ENCODE measurements around the gene LITAFD.
"Not testable (repeated sequence)": the region's sequence is repeated elsewhere in the genome, so short reads cannot be mapped to it uniquely, and the experiment has no call there.

LITAFD gene

DNA sequence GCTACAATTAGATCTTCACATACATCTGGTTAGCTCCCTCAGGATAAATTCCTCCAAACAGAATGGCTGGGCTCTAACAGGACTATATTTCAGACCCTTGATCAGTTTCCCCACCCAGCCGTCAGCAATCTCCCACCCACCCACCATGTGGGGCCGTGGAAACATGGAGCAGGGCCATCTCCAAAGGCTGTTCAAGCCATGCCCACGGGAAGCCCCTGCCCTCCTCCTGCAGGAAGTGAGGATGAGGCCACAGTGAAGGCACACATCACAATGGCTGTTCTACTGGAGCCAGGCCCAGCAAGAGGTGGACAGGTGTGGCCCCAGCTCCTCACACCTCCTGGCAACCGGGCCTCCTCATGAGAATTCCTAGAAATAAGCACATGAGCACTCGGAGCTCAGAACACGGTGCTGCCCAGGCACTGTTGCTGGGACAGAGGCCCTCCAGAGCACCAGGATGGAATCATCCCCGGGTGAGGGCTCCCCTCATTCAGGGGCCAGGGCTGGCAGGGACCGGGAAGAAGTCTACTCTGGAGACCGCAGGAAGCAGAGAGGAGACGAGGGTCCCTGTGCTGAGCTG, at the start of gene LITAFD:
LITAFD (plus strand) TSS at position 311 of the 577 bp plus-strand sequence. CDS start 2,005 bp downstream, outside the sequence.
- DNase-seq (ENCODE audit: low read depth in 2 of 2): no peak

DNA sequence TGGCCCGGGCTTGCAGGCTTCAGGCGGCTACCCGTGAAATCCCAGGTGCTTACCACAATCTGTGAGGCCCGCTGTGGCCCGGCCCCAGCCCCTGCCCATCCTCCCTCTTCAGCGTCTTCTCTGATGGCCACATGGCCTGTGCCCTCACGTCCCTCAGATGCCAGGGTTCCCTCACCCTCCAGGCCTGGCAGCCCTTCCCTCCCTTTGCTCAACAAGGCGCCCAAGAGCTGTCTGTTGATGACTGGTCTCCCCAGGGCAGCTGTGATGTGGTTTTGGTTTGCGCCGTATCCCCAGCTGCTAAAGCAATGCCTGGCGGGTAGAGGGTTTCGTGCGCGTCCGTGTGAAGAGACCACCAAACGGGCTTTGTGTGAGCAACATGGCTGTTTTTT, 49.4 kb upstream of the LITAFD start:
- DNase-seq (ENCODE audit: low read depth in 2 of 2): no peak

DNA sequence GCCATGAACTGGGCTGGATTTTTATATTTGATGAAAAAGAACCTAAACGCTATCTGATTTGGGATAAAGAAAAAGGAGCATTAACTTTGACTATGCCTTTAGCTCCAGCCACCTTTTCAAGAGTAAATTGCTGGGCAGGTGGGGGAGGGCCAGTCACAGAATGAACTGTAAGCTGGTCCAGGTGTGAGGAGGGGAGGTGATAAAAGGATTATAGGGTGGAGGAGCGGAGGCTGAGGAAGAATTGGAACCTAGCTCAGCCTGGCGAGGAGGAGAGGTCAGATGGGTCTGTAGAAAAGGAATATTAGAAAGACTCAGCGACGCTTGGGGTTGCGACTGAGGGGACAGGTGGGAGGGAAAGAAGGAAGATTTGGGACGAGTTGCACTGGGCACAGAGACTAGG, 45.4 kb upstream of the LITAFD start:
- not testable (repeated sequence) for DNase-seq (ENCODE audit: low read depth in 2 of 2)

DNA sequence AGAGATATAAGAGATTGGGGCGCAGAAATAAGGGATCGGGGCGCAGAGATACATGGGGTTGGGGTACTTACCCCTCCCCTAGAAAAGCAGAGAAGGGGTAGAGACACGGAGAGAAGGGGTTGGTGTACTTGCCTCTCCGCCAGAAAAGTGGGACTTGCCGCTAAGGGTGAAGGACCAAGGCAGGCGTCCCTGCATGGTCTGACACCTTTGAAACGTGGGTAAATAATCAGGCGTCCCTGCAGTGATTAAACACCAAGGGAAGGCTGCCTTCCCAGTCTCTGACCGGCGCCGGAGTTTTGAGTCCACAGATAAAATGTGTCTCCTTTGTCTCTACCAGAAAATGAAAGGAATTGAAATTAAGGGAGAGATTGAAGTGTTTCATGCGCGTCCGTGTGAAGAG, 44.6 kb upstream of the LITAFD start:
- DNase-seq (ENCODE audit: low read depth in 2 of 2): not testable (repeated sequence)

DNA sequence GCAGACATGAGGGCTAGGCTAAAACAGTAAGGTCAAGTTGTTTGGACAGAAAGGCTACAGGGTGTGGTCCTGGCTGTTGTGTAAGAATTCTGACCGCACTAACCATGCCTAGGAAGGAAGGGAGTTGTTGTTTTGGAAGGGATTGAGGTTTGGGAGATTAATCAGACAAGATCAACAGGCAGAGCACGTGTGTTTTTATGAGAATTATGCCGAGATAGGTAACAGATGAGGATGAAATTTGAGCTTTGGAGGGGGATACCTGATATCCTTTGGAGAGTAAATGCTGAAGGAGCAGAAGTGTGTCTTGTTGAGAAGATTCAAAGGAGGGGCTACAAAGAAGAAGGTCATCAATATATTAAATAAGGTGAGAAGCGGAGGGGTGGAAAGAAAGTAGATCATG, 40.1 kb upstream of the LITAFD start:
- DNase-seq (ENCODE audit: low read depth in 2 of 2): not testable (repeated sequence)

DNA sequence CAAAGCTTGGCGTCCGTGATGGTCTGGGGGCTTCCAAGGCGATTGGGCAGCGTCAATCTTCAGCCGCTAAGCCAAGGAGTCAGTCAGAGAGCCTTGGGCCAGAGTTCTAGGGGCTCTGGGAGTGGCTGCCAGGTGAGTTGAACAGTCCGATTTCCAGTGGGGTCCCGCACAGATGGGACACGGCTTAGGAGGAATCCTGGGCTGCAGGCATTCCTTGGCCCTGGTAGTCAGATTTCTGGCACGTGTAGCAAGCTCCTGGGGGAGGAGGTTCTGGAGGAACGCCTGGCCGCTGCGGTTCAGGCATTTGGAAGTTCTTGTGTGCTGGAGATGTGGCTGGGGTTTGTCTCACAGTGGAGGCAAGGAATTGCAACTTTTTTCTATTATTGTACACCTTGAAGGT, 38.9 kb upstream of the LITAFD start:
- DNase-seq (ENCODE audit: low read depth in 2 of 2): not testable (repeated sequence)

DNA sequence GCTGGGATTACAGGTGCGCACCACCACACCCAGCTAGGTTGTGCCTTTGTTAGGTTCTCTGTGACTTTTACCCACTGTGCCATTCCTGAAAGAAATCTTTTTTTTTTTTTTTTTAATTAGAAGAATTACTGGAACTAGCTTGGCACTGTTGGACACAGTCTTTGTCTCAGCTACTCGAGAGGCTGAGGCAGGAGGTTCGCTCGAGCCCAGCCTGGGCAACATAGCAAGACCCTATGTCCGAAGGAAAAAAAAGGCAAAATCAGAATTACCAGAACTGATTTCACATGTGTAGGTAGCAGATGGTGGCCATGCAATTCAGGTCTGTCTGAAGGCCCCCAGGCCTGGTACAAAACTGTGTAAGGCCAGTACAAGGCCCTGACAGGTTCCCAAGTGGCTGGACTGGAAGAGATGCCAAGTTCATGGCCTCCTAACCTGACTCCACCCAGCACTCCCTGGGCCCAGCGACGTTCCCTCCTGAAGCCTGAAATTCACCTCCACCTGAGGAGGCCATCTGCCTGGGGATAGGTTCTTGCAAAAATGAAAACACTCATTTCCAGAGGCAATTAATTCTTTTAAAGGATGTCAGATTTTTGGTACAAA, 36.4 kb upstream of the LITAFD start:
- DNase-seq (ENCODE audit: low read depth in 2 of 2): no peak

DNA sequence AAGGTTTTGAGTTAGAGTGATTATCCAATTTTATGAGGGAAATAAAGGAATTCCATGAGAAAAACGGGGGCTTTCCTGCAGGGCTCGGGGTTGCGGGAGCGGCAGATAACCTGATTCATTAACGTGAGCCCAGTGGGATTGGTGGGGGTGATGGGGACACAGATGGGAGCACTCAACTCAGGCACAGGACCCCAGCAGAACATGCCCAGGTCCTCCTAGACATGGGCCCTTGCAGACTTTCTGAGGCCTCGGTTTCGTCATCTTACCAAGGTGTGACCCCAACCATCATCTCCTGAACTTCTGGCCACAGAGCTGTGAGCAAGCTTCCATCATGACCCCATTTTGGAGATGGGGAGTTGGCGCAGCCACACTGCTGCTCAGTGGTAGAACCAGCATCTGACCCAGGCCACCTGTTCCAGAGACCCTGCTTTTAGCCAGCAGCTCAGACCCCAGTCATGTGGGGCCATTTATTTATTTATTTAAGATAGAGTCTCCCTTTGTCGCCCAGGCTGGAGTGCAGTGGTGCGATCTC, 35.7 kb upstream of the LITAFD start:
- DNase-seq (ENCODE audit: low read depth in 2 of 2): no peak

DNA sequence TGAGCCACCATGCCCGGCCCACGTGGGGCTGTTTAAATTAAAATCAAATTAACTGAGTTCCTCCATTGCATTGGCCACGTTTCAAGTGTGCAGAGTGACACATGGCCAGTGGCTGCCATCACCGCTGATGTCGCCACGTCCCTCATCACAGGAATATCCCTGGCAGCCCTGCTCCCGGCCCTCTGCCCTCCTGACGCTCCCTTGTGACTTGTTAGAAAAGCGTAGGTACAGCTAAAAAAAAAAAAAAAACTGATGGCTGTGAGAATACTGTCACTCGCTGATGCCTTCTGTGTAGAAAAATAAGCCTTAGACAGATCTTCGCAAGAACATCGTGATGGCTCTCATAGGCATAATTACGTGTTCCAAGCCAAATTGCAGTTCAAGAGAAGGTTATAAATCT, 35.0 kb upstream of the LITAFD start:
- DNase-seq (ENCODE audit: low read depth in 2 of 2): no peak

DNA sequence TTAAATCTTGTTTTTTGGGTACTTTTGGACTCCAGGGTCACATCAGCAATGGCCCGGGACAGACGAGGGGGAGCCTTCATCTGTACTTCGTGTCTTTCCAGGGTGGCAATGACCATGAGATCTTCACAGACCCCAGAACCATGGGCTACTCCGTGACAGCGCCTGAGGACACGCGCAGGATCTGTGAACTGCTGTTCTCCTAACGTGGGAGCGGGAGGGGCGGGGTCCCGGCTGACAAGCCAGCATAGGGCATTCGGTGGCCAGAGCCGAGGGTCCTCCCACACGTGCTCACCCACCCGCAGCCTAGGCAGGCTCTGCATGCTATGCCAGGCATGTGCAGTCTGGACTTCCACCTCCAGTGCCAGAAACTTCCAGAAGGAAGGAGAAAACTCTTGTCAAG, 34.5 kb upstream of the LITAFD start:
- no peak for DNase-seq (ENCODE audit: low read depth in 2 of 2)

DNA sequence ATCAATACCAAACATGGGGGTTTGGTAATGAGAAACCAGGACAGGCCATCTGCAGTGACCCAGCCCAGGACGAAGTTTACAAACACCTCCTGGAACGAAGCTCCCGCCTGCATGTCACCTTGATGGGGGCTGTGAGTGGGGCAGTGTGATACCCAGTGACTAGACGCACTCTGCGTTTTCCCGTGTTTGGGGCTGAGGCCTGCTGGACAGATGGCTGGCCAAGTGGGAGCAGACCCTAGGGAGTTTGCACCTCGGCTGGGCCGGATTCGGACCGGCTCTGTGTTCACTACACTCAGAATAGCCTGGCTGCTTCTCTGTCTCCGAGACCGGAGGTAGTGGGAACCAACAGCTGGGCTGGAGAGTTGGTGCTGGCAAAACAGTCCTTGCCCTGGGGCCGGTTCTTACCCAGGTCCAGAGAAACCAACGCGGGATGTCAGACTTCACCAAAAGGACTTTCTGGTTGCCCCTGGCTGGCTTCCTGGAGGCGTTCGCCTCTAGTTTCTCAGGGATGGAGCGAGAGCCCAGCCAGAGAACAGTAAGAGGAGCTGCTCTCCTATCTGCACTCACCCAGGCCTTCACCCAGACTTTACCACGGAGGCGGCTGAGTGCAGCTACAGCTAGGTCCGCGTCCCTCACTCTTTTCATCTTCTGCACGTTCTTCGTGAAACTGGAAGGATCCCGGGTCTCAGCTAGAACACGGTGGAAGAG, 33.8 kb upstream of the LITAFD start:
- no peak for DNase-seq (ENCODE audit: low read depth in 2 of 2)

DNA sequence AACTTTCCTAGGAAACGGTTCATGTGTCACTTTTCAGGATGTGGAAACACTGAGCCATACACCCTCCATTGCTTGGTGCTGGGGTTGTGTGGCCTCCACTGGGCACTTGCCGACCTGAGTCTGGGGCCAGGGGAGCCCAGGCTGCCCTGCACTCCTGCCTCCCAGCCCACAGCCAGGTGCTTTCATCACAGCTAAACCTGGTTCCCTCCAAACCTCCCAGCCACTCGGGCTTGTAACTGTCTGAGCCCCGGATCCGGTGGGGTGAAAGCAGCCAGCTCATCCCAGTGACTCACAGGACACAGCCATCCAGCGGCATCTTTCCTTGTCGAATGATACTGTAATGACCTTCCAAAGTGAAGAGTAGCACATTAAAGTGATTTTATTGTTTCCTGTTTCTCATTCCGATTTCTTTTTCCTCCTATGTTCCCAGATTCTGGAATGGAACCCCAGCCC, 33.2 kb upstream of the LITAFD start:
- no peak for DNase-seq (ENCODE audit: low read depth in 2 of 2)

DNA sequence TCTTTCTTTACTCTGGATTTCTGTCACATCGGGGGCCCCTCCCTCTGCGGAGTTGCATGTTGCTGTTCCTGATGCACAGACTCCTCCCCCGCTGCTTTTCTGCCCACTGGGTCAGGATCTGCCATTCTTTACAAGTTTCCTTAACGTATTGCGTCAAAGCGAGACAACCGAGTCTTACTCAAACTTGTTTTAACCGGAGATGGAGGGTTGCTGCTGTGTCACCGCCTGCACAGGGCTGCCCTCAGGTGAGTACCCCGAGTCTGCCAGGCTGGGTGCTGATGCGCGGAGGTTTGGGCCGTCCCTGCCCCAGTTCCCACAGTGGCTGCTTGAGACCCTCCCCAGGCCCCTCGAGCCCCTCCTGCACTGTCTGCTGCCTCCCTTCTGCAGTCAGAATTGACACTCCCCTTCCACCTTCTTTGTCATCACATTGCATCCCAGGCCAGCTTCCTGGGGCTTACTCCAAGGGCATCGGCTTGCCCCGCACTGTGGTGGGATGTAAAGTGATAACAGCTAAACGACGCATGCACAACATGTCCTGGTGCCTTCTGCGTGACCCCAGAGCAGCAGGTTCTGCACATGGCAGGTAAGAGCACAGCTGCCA, 32.6 kb upstream of the LITAFD start:
- DNase-seq (ENCODE audit: low read depth in 2 of 2): no peak

DNA sequence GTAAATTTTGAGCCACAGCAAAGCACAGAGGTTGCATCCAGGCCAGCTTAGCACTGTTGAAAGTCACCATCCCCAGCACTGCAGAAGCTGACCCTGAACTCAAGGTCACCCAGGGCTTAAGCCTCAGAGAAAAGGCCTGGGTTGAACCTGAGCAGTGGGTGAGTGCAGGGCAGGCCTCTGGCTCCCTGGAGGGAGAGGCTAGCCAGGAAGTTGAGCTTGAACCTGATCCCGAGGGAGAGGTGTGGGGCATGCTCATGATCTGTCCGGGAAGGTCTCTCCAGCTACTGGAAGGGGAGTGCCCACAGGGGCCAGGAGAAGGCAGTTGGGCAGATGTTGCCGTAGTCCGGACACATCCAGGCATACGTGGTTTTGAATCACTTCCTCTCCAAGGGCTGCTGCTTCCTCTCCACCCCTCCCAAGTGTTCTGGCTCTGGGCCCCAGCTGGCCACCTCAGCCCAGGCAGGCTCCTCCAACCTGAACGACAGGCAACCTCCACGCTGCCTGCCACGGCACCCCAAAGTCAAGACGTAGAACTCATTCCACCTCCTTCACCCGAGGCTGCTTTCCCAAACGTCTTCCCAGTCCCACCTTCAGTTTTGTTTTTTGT, 31.8 kb upstream of the LITAFD start:
- DNase-seq (ENCODE audit: low read depth in 2 of 2): no peak

DNA sequence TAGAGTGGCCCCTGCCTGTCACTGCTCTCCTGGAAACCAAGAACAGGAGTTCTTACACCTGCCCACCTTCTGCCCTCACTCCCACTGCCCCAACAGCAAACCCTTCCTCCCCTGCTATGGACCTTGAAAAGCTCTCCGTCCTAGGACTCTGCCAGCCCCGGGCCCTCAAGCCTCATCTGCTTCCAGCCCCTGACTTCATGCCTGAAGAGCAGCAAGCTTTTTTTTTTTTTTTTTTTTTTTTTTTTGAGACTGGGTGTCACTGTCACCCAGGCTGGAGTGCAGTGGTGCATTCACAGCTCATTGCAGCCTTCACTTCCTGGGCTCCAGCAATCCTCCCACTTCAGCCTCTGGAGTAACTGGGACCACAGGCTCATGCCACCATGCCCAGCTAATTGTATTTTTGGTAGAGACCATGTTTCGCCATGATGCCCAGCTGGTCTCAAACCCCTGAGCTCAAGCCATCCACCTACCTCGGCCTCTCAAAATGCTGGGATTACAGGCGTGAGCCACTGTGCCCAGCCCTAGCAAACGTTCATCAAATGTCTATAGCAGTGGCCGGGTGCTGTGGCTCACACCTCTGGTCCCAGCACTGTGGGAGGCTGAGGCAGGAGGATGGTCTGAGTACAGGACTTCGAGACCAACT, 30.3 kb upstream of the LITAFD start:
- DNase-seq (ENCODE audit: low read depth in 2 of 2): no peak

DNA sequence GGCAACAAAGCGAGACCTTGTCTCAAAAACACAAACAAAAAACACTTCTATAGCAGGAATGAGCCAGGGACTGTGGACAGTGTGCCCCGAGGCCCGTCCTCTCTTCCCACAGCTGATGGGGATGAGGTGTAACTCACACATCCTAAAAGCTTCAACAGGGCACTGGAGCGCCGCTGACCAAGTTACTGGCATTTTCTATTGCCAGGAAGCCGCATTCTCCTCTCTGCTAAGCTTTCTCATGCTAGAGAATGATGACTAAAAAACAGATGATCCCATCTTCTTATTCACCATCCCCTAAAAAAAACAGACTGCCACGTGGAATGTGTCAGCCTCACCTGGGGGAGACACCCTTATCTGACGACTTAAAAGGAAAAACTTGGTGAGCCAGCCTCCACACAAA, 29.6 kb upstream of the LITAFD start:
- no peak for DNase-seq (ENCODE audit: low read depth in 2 of 2)

DNA sequence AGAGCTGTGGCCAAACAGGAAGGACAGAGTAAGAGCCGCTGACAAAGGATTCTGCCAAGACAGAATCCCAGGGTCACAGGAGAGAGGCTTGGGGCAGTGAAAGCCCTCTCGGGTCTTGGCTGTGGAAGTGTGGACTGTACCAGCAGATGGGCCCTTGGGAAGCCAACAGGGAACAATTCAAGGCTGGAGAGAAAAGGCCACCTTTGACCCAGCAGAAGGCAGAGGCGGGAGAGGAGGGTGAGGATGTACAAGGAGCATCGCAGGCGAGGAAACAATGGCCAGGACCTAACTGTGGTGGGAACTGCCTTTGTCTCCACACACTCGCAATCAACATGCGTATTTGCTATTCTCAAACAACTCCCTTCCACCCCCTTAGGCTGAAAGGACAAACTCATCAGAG, 29.0 kb upstream of the LITAFD start:
- DNase-seq (ENCODE audit: low read depth in 2 of 2): no peak

DNA sequence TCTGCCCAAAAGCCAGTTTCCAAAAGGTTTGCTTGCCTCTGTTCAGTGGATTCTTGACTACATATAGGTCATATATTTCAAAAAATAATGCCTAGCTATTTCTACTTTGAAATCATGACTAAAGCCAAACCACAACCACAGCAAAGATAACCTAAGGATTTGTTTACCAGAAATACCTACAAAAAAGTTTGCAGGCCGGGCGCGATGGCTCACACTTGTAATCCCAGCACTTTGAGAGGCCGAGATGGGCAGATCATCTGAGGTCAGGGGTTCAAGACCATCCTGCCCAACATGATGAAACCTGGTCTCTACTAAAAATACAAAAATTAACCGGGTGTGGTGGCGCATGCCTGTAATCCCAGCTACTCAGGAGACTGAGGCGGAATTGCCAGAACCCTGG, 28.5 kb upstream of the LITAFD start:
- no peak for DNase-seq (ENCODE audit: low read depth in 2 of 2)

DNA sequence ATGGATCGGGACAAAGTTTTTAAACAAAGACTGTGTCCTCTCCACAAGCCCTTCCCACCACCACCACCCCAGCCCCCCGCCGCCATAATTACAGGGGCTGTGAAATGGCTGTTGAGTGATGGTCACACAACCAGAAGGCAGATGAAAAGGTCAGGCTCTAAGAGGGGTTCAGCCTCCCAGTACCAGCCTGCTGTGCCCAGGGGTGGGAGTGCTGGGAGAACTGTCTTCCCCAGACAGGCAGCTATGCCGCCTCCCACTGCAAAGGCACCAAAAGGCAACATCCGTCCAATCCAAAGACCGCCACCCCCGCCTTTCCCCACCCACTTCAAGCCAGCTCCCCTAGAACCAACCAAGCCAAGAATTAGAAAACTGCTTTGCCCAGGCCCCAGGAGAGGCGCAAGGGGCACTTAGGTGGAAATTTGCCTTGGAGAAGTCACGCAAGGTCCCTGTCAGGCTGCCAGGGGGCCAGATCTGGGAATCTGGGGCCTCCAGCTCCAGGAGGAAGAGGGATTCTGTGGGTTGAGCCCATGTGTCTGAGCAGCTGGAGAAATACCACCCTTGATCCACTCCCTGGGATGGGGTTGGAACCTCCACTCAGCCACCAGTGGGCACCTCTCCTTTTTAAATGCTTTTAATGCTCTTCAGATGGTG, 27.7 kb upstream of the LITAFD start:
- DNase-seq (ENCODE audit: low read depth in 2 of 2): no peak

DNA sequence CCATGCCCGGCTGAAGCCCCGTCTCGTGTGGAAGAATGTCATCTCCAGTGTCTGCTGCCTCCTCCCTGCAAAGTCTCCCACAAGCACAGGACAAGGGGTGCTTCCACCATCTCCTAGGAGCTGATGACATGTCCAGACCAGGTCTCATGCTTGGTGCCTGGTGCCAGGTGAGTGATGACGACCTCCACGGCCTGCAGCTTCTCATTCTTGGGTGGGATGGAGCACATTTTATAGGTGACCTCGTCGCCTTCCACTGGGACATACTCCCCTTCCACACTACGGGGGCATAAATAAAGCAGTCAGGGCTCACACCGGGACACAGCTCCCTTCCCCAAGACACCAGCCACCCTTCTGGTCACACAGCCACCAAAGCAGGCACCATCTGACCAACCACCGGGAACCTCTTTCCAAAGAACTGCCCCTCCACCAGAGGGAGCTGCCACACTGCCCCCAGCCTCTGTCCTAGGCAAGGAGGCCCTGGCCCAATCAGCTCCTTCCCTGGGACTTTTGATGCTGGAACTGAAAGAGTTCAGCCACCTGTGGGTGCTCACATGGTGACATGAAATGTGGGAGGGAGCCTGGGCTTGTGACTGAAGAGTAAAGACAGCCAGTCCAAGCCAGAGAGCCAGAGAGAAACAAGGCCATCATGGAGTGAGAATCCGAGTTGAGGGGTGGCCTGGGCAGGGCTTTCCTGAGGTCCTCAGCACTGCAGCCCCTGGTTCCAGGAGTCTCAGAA, 26.9 kb upstream of the LITAFD start:
- DNase-seq (ENCODE audit: low read depth in 2 of 2): no peak

DNA sequence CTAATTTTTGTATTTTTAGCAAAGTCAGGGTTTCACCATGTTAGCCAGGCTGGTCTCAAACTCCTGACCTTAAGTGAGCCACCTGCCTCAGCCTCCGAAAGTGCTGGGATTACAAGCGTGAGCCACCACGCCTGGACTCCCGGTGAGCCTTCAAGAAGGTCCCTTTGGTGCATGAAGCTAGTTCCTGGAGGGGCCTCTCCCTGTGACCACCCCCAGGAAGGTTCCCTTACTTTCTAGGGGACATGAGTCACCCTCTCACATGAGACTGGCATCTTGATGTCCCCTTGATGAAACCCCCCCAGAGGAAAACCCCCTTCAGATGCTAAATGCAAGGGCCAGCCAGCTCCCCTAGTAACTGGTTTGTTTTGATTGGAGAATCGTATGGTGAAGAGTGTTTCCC, 26.2 kb upstream of the LITAFD start:
- DNase-seq (ENCODE audit: low read depth in 2 of 2): no peak

Measured in stimulated activated CD8-positive, alpha-beta memory T cell treated with anti-CD3 and anti-CD28 coated beads, Interleukin-2, amount 100 ng/mL, for 1 hour (primary cell).